ENCODE results near the gene PCYOX1L. TPM values are rescaled to one million over a fixed set of nuclear protein-coding genes. Genes with fewer than 3 reads are reported as not detected.

Gene PCYOX1L
- polyA plus RNA-seq, 3 donors, result 9.8 to 31.8 (median 13.5) TPM

GRCh38 chr5:149418910-149419531, 61.2 kb downstream of the PCYOX1L start:
- no peak for DNase-seq
- no peaks in the 10 kb centered on the region for H4K20me1 ChIP-seq (ENCODE audit: insufficient read depth, low read length)
- no peak overlapping the region for H3K4me2 ChIP-seq (replicated peaks; ENCODE audit: extremely low read depth, low read length, poor library complexity, severe bottlenecking)
- peaks cover 30% of the 10 kb centered on the region for H3K4me1 Mint-ChIP-seq
- H3K27ac ChIP-seq (ENCODE audit: low read depth in 1 of 2, low read length in 2 of 2), result no peak overlapping the region
- WGBS (ENCODE audit: insufficient coverage), result 100% methylated on average over 1 of the region's 6 CpGs
- no peak overlapping the region for H3K27ac Mint-ChIP-seq
- TF ChIP-seq CTCF (IDR thresholded peaks at IDR 0.05), result no peak
- H3K27me3 Mint-ChIP-seq (ENCODE audit: low read depth in 3 of 3), result peaks cover 2 to 6% (median 2%) of the 10 kb centered on the region in 3 donors
- H3K4me3 Mint-ChIP-seq, result no peak overlapping the region
- H3K27me3 ChIP-seq (ENCODE audit: control insufficient read depth in 2 of 2, insufficient read depth in 2 of 2, low read length in 2 of 2), result no peaks in the 10 kb centered on the region
- no peaks in the 10 kb centered on the region for H3K36me3 ChIP-seq (replicated peaks in 1 of 2; ENCODE audit: control insufficient read depth in 1 of 2, insufficient read depth in 2 of 2, low read length in 2 of 2)
- no peaks in the 10 kb centered on the region for H3K9me3 ChIP-seq (replicated peaks in 1 of 2; ENCODE audit: control insufficient read depth in 1 of 2, insufficient read depth in 1 of 2, low read length in 2 of 2)
- H3K4me3 ChIP-seq (replicated peaks in 1 of 3; ENCODE audit: low read depth in 2 of 3, low read length in 3 of 3), result no peak overlapping the region
- peaks cover 10 to 11% of the 10 kb centered on the region in 2 donors for H3K4me1 ChIP-seq (ENCODE audit: control insufficient read depth in 1 of 2, insufficient read depth in 2 of 2, low read length in 2 of 2)
- H3K9me3 Mint-ChIP-seq, result no peaks in the 10 kb centered on the region
- intact Hi-C loops (cut with micrococcal nuclease), result no loop called here
- H3K36me3 Mint-ChIP-seq, result no peaks in the 10 kb centered on the region
- no peak overlapping the region for H3K9ac ChIP-seq (ENCODE audit: insufficient read depth, low read length, poor library complexity, severe bottlenecking)
- no peaks in the 10 kb centered on the region for H3K79me2 ChIP-seq (ENCODE audit: insufficient read depth, low read length)
- no peak overlapping the region for H2AFZ ChIP-seq (ENCODE audit: insufficient read depth, low read depth, low read length, poor library complexity, severe bottlenecking)

Other genes starting within 250 kb of the PCYOX1L start
- gene ABLIM3, start 216.6 kb upstream of the PCYOX1L start, polyA plus RNA-seq, result under 1 TPM in 2 of 3 donors, not detected in 1; 0.22 to 0.74 TPM
- gene AFAP1L1, start 86.2 kb upstream of the PCYOX1L start, polyA plus RNA-seq, result not detected
- 1 to 10 TPM; 1.9 to 2.7 (median 2.0) TPM for gene GRPEL2, start 12.5 kb upstream of the PCYOX1L start, polyA plus RNA-seq
- gene IL17B, start 21.2 kb downstream of the PCYOX1L start, polyA plus RNA-seq, result not detected
- gene CSNK1A1, start 193.4 kb downstream of the PCYOX1L start, polyA plus RNA-seq, result 100 to 1,000 TPM in 2 of 3 donors, 10 to 100 TPM in 1; 75.7 to 131 (median 103) TPM
- gene ARHGEF37, start 223.5 kb downstream of the PCYOX1L start, polyA plus RNA-seq, result not detected

All from CD14-positive monocyte (primary cell).